ENCODE data around the gene PDE2A. TPM values are rescaled to one million over a fixed set of nuclear protein-coding genes. Genes with fewer than 3 reads are reported as not detected.

The PDE2A gene
- total RNA-seq, 1 donor from 2014 or later, result 0.11 TPM

- Histone ChIP-seq H3K36me3 (no peaks in the 10 kb centered on the region), H3K27ac (no peak overlapping the region), H2AFZ (replicated peaks) (no peak overlapping the region), H4K20me1 (ENCODE audit: low read depth) (peaks cover 17% of the 10 kb centered on the region), H3K4me2 (peak overlapping the region; percentile 74), H3K4me3 (peak overlapping the region; percentile 4), H3F3A (ENCODE audit: low read depth) (peaks cover 20% of the 10 kb centered on the region), H3K9me3 (ENCODE audit: low read depth) (no peaks in the 10 kb centered on the region), H3K4me1 (peaks cover 30% of the 10 kb centered on the region), H3K79me2 (ENCODE audit: low read depth) (no peaks in the 10 kb centered on the region), H3K9ac (no peak overlapping the region), H3K27me3 (peaks cover 78% of the 10 kb centered on the region)
- peak; percentile 66 for DNase-seq (ENCODE audit: low spot score)
- TF ChIP-seq EZH2phosphoT487 (IDR thresholded peaks at IDR 0.05), result peak; percentile 30
- TF ChIP-seq EZH2 (IDR thresholded peaks at IDR 0.05), result no peak
- Mint-ChIP-seq H3K9me3 (no peaks in the 10 kb centered on the region), H3K4me3 (peak overlapping the region; percentile 67), H3K4me1 (peaks cover 71% of the 10 kb centered on the region), H3K27me3 (ENCODE audit: insufficient read depth, low read depth) (peaks cover 40% of the 10 kb centered on the region), H3K27ac (peak overlapping the region; percentile 57), H3K36me3 (no peaks in the 10 kb centered on the region)
Measured at GRCh38 chr11:72595292-72595684, 78.9 kb downstream of the PDE2A start.

- H4K20me1 ChIP-seq (ENCODE audit: low read depth), result peaks cover 17% of the 10 kb centered on the region
- no peaks in the 10 kb centered on the region for H3K9me3 ChIP-seq (ENCODE audit: low read depth)
- peaks cover 69% of the 10 kb centered on the region for H3K4me1 Mint-ChIP-seq
- no peaks in the 10 kb centered on the region for H3K36me3 Mint-ChIP-seq
- no peaks in the 10 kb centered on the region for H3K9me3 Mint-ChIP-seq
- peaks cover 20% of the 10 kb centered on the region for H3F3A ChIP-seq (ENCODE audit: low read depth)
- DNase-seq (ENCODE audit: low spot score), result peak; percentile 16
- H3K79me2 ChIP-seq (ENCODE audit: low read depth), result no peaks in the 10 kb centered on the region
- peak overlapping the region; percentile 74 for H3K4me2 ChIP-seq
- peaks cover 84% of the 10 kb centered on the region for H3K27me3 ChIP-seq
- H3K4me3 ChIP-seq, result peak overlapping the region; percentile 4
- H3K4me3 Mint-ChIP-seq, result peak overlapping the region; percentile 67
- peak overlapping the region; percentile 54 for H3K27ac Mint-ChIP-seq
- peaks cover 29% of the 10 kb centered on the region for H3K4me1 ChIP-seq
- TF ChIP-seq CTCF (IDR thresholded peaks at IDR 0.05) (no peak), EZH2 (IDR thresholded peaks at IDR 0.05) (no peak), EZH2phosphoT487 (IDR thresholded peaks at IDR 0.05) (no peak)
- H3K36me3 ChIP-seq, result no peaks in the 10 kb centered on the region
- H2AFZ ChIP-seq (replicated peaks), result no peak overlapping the region
- H3K9ac ChIP-seq, result no peak overlapping the region
- H3K27ac ChIP-seq, result no peak overlapping the region
- H3K27me3 Mint-ChIP-seq (ENCODE audit: insufficient read depth, low read depth), result peaks cover 42% of the 10 kb centered on the region
Measured at GRCh38 chr11:72594493-72595291, 79.5 kb downstream of the PDE2A start.

GRCh38 chr11:72592698-72593495 lies 81.3 kb downstream of the PDE2A start:
- no peak overlapping the region for H2AFZ ChIP-seq (replicated peaks)
- Mint-ChIP-seq H3K27me3 (ENCODE audit: insufficient read depth, low read depth) (peaks cover 50% of the 10 kb centered on the region), H3K27ac (peak overlapping the region; percentile 70), H3K4me3 (no peak overlapping the region), H3K36me3 (no peaks in the 10 kb centered on the region), H3K9me3 (no peaks in the 10 kb centered on the region), H3K4me1 (peaks cover 66% of the 10 kb centered on the region)
- no peak overlapping the region for H3K9ac ChIP-seq
- H3K9me3 ChIP-seq (ENCODE audit: low read depth), result no peaks in the 10 kb centered on the region
- H3K79me2 ChIP-seq (ENCODE audit: low read depth), result no peaks in the 10 kb centered on the region
- H3F3A ChIP-seq (ENCODE audit: low read depth), result peaks cover 20% of the 10 kb centered on the region
- no peak overlapping the region for H3K4me3 ChIP-seq
- TF ChIP-seq EZH2 (IDR thresholded peaks at IDR 0.05) (no peak), CTCF (IDR thresholded peaks at IDR 0.05) (no peak), EZH2phosphoT487 (IDR thresholded peaks at IDR 0.05) (no peak)
- H3K27me3 ChIP-seq, result peaks cover 93% of the 10 kb centered on the region
- H3K4me1 ChIP-seq, result peaks cover 27% of the 10 kb centered on the region
- H4K20me1 ChIP-seq (ENCODE audit: low read depth), result peaks cover 17% of the 10 kb centered on the region
- H3K27ac ChIP-seq, result no peak overlapping the region
- H3K36me3 ChIP-seq, result no peaks in the 10 kb centered on the region
- DNase-seq (ENCODE audit: low spot score), result no peak
- H3K4me2 ChIP-seq, result no peak overlapping the region

Data from neural progenitor cell (in vitro differentiated cells).